AG04450 (cell line): Measurements from ENCODE around the gene YPEL3. TPM values are rescaled to one million over a fixed set of nuclear protein-coding genes. Genes with fewer than 3 reads are reported as not detected.

ENCODE experiments used
- CTCF ChIA-PET: fragments of 300-600, 350-600 bp; formaldehyde crosslinking; extraction: SDS; loops from one replicate; lab custom pipeline; 2022; ENCODE audit warnings: antibody characterized with exemption, inconsistent platforms; lab: Charles Lee
- POLR2A ChIA-PET: fragments of 350-600 bp; formaldehyde crosslinking; extraction: SDS; loops from one replicate; lab custom pipeline; 2021; ENCODE audit warnings: antibody characterized with exemption, inconsistent platforms; lab: Yijun Ruan, JAX
- DNase-seq: peaks from one replicate; pipeline ENCODE4 v3.0.0-alpha.2; 2011; ENCODE audit warnings: low read depth, low spot score
- H3K27ac ChIP-seq: one replicate; pipeline ENCODE4 v1.5.1; 2012; ENCODE audit warnings: low read depth, low read length, control low read depth
- H3K27me3 ChIP-seq: one replicate; pipeline ENCODE4 v1.6.0; 2012; ENCODE audit warnings: low read length; ENCODE audit not compliant: control insufficient read depth, insufficient read depth
- H3K4me3 ChIP-seq: 2 replicates; pipeline ENCODE4 v1.5.1; 2011; ENCODE audit warnings: mild to moderate bottlenecking, low read depth, low read length, control low read depth
- H3K9me3 ChIP-seq: 2 replicates; pipeline ENCODE4 v1.5.1; 2012; ENCODE audit warnings: low read length; ENCODE audit not compliant: control insufficient read depth, insufficient read depth
- polyA plus RNA-seq: library from polyadenylated mRNA; depleted of rRNA; stranded (reverse); fragments of >200 nt; gene quantifications from 2 replicates; pipeline ENCODE4 v1.2.3, GENCODE V29; 2011
- TF ChIP-seq, protein P1 (sequence below): IDR thresholded peaks from 2 replicates; pipeline ENCODE4 v1.5.1; 2011; ENCODE audit warnings: low read depth, low read length, control low read depth, inconsistent platforms

YPEL3 gene
- polyA plus RNA-seq, 1 experiment = 15.6 TPM

- no peak overlapping the region for H3K27ac ChIP-seq
Measured at GRCh38 chr16:30124985-30125379, 29.0 kb upstream of the YPEL3 start.

GRCh38 chr16:30122604-30123160 is 26.7 kb upstream of the YPEL3 start:
- TF ChIP-seq, protein P1, sequence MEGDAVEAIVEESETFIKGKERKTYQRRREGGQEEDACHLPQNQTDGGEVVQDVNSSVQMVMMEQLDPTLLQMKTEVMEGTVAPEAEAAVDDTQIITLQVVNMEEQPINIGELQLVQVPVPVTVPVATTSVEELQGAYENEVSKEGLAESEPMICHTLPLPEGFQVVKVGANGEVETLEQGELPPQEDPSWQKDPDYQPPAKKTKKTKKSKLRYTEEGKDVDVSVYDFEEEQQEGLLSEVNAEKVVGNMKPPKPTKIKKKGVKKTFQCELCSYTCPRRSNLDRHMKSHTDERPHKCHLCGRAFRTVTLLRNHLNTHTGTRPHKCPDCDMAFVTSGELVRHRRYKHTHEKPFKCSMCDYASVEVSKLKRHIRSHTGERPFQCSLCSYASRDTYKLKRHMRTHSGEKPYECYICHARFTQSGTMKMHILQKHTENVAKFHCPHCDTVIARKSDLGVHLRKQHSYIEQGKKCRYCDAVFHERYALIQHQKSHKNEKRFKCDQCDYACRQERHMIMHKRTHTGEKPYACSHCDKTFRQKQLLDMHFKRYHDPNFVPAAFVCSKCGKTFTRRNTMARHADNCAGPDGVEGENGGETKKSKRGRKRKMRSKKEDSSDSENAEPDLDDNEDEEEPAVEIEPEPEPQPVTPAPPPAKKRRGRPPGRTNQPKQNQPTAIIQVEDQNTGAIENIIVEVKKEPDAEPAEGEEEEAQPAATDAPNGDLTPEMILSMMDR = no peak
- Histone ChIP-seq H3K27me3 (no peaks in the 10 kb centered on the region), H3K9me3 (no peaks in the 10 kb centered on the region), H3K4me3 (peak overlapping the region; percentile 82), H3K27ac (no peak overlapping the region)
- no peak for DNase-seq
- CTCF ChIA-PET = no interaction called here
- POLR2A ChIA-PET = interaction anchor here (0.6 to 1.8 kb wide), 2 partner anchors 19 to 57 kb away, joined by 8 read pairs; partner anchors contain the start of gene ALDOA

More at GRCh38 chr16:30124985-30125379, 29.0 kb upstream of the YPEL3 start:
- TF ChIP-seq, protein P1 = no peak
- POLR2A ChIA-PET = no interaction called here
- no peak for DNase-seq
- CTCF ChIA-PET = no interaction called here
- Histone ChIP-seq H3K9me3 (no peaks in the 10 kb centered on the region), H3K4me3 (no peak overlapping the region), H3K27me3 (no peaks in the 10 kb centered on the region)

DNA sequence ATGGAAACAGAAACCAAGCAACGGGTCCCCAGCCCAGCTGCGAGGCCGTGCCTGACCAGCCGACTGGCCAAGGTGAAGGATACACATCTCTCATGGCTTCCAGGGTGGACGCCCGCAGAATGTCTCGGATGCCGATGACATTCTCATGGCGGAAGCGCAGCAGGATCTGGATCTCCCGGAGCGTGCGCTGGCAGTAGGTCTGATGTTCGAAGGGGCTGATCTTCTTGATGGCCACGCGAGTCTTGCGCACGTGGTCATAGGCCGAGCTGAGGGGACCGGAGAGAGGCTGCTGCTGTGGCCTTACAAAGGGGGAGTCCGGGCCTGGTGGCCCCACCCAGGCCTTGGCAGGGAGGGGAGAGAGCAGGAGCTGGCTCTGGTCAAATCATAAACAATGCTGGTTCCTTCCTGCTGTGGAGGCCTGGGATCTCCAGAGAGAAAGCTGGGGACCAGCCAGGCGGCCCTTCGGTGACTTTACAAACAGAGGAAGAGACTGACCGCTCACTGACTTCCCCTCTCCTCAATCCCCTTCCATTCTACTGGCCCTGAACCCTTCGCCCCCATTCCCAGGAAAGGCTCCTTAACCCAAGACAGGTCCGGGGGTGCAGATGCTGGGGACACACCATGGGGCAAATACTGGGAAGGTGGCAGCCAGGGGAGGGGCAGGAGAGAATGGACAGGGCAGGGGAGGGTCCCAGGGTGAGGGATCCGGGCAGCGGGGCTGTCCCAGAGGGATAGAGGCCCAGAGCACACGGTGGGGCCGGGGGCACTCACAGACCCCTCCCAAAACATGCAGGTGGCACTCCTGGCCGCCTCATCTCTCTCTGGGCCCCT is 25.9 kb upstream of the YPEL3 start:
- POLR2A ChIA-PET = interaction anchor here (0.6 kb wide), 2 partner anchors 20 to 528 kb away, joined by 6 to 8 read pairs; no protein-coding TSS in a partner anchor
- no peak overlapping the region for H3K27ac ChIP-seq
- peak overlapping the region; percentile 82 for H3K4me3 ChIP-seq
- TF ChIP-seq, protein P1 = no peak
- no peaks in the 10 kb centered on the region for H3K9me3 ChIP-seq
- DNase-seq = no peak
- no peaks in the 10 kb centered on the region for H3K27me3 ChIP-seq
- CTCF ChIA-PET = no interaction called here

- no peak overlapping the region for H3K27ac ChIP-seq
- no peak for DNase-seq
- TF ChIP-seq, protein P1 = no peak
- ChIA-PET CTCF (interaction anchor here (0.6 to 1.4 kb wide), 3 partner anchors 8 to 289 kb away, joined by 3 to 7 read pairs (median 3); no protein-coding TSS in a partner anchor), POLR2A (no interaction called here)
- H3K4me3 ChIP-seq = no peak overlapping the region
- H3K27me3 ChIP-seq = no peaks in the 10 kb centered on the region
- H3K9me3 ChIP-seq = no peaks in the 10 kb centered on the region
Measured at GRCh38 chr16:30120340-30121105, 24.5 kb upstream of the YPEL3 start.
